HG02588 (cell line): Measurements from ENCODE around the gene SYT5.

Experiments
- ATAC-seq: cut with Tn5 transposase; IDR thresholded peaks from one replicate; pipeline ENCODE4 v1.9.1; 2021; ENCODE audit warnings: mild to moderate bottlenecking, moderate library complexity; ENCODE audit not compliant: unreplicated experiment

SYT5 gene

DNA sequence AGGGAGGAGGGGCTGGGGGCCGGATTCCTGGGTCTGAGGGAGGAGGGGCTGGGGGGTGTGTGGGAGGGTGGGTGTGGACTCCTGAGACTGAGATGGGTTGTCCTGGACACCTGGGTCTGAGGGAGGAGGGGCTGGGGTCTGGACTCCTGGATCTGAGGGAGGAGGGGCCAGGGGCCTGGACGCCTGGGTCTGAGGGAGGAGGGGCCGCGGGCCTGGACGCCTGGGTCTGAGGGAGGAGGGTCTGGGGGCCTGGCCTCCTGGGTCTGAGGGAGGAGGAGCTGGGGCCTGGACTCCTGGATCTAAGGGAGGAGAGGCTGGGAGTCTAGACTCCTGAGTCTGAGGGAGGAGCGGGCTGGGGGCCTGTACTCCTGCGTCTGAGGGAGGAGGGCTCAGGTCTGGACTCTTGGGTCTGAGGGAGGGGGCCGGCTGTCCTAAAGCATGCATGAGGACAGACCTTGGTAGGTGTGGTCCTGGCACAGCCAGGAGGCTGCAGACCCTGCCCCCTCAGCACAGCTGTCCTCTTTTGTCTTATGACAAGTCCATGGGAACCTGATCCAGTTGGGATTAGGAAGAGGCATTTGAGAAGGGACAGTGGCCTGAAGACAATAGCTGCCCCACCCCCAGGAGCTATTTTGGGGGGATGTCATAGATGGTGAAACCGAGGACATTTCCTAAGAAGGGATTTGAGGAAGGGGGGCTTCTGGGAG lies 32.4 kb downstream of the SYT5 start:
- no peak for ATAC-seq

DNA sequence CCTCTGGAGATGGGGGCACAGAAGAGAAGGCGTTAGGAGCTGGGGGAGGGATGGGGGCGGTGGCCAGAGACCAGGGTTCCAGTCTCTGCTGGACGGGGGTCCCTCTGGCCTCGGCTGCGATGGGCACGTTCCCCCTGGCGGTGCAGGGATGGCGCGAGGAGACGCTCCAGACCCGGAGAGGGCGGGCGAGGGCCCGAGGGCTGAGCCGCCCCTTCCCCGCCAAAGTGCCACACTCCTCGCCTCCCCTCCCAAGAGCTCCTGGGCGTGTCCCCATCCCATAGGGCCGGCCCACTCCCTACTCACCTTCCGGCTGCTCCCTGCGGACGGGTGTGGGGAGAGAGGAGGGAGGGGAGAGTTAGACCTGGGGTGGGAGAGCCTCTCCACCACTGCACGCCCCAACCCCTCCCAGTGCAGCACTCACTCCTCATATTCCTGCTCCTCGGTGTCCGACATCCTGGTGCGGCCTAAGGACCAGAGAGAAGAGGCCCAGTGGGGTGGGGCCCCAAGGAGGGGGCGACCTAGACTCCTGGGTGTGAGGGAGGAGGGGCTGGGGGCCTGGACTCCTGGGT lies 33.3 kb downstream of the SYT5 start:
- ATAC-seq: no peak

DNA sequence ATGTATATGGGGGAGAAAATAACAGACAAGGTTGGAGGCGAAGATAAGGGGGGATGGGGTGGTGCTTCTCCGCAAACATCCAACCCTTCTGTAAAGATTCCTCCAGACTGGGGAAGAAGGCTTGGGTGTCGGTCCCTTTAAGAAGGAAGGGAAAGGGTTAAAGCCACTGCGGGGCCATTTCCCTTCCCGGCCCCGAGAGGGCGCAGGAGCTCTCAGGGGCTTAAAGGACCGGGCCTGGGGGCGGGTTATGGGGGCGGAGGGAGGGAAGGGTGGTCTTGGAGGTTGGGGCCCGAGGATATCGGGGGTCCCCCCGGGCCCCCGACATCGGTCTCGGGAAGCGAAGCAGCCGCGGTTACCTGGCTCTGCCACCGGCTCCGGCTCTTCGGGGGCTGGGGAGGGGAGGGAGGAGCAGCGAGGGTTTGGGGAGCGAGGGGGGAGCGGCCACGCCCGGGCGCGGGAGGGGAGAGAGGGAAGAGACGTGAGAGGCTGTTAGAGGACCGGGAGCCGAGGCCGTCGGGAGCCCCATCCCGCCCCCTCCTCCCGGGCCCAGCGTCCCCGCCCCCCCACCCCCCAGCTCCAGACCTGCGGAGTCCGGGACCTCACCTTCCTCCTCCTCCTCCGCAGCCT lies 33.9 kb downstream of the SYT5 start:
- ATAC-seq: no peak

DNA sequence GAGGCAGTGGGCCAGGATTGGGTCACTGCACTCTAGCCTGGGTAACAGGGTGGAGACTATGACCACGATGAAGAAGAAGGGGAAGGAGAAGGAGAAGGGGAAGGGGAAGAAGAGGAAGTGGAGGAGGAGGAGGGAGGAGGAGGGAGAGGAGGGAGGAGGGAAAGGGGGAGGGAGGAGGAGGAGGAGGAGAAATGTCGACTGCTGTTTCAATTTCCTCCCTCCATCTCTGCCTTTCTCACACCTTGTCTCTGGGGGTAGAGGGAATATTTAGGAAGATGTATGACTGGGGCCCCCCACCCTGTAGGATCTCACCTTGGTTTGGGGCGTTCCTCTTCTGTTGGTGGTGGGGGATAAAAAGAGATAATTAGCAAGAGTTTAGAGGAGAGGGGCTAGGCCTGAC lies 34.9 kb downstream of the SYT5 start:
- ATAC-seq: no peak

DNA sequence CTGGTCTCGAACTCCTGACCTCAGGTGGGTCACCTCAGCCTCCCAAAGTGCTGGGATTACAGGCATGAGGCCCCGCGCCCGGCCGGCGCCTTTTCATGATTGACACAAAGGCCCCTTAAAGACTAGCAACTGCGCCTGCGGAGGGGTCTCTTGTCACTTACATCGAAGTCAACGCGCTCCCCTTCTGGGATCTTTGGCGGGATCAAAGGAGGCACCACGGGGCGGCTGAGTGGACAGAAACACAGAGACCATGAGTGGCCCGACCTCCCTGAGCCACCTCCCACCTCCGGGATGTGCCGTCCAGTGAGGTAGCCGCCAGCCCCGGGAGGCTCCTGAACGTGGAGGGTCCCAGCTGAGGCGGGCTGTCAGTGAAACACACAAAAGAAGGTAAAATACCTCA lies 38.4 kb downstream of the SYT5 start:
- no peak for ATAC-seq

DNA sequence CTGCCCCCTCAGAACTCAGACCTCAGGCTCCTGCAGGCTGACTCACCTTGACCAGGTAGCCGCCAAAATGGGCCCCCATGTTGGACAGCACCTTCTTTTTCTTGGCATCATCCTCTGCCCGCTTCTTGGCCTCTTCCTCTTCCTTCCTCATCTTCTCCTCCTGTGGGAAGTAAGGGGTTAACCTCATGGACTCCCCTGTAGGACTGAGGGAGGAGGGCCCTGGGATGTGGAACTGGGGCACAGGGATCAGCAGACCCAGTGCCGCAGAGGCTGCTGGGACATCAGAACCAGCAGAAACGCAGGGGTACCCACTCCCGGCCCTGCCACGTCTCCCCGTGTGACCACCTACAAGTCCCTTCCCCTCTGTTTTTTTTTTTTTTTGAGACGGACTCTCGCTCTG lies 42.2 kb downstream of the SYT5 start:
- ATAC-seq: no peak

DNA sequence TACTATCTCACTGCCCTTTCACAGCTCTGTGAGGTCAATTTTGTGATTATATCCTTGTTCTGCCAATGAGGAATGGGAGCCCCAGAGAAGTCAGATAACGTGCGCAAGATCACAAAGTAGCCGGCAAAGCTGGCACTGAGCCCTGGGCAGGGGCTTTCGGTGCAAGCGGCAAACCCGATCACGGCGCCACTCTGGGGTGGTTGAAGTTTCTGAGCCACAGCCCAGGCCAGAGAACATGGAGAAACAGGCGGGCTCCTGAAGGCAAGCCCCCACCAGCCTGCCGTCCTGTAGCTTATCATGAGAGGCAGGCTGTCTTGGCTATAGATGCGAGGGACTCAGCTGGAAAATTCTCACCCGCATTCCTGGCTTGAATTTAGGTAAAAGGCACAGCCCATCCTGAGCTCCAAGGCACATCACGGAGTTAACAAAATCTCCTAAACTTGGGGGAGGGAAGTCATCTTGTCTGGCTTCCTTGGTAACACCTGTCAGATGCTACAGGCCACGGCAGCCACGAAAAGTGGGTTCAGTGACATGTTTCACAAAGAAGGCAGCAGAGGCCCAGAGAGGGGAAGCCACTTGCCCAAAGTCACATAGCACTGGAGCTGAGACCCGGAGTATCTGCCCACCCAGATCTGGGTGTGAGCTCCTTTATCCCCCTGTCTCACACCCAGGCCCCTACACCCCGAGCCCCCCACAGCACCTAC lies 43.5 kb downstream of the SYT5 start:
- no peak for ATAC-seq

DNA sequence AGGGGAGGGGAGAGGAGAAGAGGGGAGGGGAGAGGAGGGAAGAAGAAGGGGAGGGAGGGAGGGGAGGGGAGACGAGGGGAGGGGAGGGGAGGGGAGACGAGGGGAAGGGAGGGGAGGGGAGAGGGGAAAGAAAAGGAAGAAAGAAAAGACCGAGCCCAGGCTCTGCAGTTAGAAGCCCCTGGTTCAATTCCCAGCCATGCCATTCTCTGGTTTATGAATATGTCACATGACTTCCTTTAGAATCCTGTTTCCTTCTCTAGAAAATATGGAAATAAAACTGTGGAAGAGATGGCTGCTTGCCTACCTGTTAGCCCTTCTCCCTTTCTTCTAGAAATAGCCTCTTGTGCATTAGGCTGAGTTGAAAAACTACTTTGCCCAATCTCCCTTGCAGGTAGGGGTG lies 45.4 kb downstream of the SYT5 start:
- no peak for ATAC-seq

DNA sequence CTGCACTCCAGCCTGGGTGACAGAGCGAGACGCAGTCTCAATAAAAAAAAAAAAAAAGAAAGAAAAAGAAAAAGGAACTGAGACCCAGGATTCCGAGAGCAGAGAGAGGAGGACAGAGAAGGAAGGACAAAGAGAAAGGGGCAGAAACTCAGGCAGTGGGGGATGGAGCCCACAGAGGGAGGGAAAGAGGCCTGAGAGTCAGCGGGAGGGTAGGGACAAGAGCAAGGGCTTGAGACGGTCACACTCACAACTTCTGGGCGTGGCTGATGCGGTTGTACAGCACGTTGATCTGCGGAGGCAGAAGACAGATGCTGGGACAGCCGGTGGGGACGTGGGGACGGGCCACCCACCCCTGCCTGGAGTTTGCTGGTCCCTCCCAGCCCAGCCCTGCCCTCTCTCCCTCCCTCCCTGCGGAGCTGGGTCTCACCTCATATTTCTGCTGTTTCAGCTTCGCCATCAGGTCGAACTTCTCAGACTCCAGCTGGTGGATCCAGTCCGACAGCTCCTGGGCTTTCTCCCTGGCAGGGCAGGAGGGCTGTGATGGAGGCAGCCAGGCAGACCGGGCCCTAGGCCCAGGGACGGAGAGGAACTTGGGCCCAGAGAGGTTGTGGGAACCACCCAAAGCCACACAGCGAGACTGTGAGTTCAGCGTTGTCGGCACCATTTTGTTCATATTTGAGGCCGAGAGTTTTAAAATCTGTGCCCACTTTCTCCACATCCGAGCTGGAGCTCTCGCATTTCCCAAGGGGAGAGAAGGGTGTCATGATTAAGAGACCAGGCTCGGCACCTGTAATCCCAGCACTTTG lies 46.2 kb downstream of the SYT5 start:
- no peak for ATAC-seq

DNA sequence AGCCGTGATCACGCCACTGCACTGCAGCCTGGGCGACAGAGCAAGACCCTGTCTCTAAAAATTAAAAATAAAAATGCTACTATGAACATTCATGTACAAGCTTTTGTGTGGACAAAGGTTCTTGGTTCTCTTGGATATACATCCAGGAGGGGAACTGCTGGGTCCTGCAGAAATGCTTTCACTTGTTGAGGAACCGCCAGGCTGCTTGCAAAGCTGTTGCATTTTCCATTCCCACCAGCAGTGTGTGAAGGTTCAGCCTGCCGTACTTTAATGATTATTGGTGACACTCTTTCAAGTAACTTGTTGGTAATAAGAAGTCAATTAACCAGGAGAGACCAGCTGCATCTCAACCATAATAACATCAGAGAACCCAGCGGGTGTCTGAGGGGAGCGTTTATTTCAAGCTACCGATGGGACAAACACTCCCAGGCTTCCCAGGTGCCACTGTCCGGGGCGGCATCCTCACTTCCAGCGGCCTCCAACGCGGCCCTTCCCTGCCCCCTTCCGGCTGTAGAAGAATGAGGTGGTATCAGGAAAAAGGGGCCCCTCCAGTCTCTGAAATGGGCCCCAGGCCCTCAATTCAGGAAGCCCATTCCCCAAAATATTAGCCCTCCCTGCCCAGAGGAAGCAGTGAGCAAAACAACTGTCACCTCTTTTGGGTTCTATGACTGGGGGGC lies 47.5 kb downstream of the SYT5 start:
- ATAC-seq: no peak

DNA sequence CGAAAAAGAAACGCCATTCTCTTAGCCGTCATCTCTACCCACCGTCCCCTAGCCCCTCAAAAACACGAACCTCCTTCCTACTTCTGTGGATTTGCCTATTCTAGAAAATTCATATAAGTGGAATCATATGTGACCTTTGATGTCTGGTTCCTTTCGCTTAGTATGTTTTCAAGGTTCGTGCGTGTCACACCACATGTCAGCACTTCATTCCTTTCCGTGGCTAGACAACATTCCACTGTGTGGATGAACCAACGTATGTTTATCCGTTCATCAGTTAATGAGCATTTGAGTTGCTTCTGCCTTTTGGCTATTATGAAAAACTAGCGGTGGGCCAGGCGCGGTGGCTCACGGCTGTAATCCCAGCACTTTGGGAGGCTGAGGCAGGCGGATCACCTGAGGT lies 48.7 kb downstream of the SYT5 start:
- ATAC-seq: no peak
